ENCODE results near the gene RAD17.
"Not testable (repeated sequence)": the region's sequence is repeated elsewhere in the genome, so short reads cannot be mapped to it uniquely, and the experiment has no call there.

Gene RAD17, protein sequence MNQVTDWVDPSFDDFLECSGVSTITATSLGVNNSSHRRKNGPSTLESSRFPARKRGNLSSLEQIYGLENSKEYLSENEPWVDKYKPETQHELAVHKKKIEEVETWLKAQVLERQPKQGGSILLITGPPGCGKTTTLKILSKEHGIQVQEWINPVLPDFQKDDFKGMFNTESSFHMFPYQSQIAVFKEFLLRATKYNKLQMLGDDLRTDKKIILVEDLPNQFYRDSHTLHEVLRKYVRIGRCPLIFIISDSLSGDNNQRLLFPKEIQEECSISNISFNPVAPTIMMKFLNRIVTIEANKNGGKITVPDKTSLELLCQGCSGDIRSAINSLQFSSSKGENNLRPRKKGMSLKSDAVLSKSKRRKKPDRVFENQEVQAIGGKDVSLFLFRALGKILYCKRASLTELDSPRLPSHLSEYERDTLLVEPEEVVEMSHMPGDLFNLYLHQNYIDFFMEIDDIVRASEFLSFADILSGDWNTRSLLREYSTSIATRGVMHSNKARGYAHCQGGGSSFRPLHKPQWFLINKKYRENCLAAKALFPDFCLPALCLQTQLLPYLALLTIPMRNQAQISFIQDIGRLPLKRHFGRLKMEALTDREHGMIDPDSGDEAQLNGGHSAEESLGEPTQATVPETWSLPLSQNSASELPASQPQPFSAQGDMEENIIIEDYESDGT

GRCh38 chr5:69369340-69370121, at the start of gene RAD17, which contains the start of the genes AK6 and TAF9:
Gene RAD17, plus strand, starts transcription at chr5:69369818. Its CDS starts 2,391 bp downstream, at chr5:69372209.
Gene AK6, minus strand, starts transcription at chr5:69369520. Its CDS starts 30 bp downstream, at chr5:69369490.
Gene TAF9, minus strand, starts transcription at chr5:69369520. Its CDS starts 3,783 bp downstream, at chr5:69365737.
- DNase-seq = peak; percentile 81

- DNase-seq = no peak
These were observed 43.3 kb upstream of the RAD17 start for GRCh38 chr5:69326365-69326764.

DNA sequence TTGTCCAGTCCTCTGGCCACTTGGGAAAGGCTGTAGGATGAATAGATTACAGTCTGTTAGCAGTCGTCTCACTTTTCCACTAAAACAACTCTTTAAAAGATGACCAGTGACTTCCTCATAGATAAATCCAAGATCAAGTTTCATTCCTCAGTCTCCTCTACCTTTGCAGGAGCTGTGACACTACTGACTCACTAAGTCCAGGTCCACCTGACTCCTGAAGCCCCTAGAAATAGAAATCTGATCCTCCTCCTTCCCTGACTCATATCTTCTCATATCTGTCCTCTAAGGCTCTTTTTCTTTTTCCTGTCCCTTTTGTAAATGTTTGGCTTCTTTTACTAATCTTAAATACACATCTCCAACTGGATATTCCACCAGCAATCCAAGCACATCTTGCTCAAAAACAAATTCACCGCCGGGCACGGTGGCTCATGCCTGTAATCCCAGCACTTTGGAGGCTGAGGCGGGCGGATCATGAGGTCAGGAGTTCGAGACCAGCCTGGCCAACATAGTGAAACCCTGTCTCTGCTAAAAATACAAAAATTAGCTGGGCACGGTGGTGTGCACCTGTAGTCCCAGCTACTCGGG, 39.6 kb upstream of the RAD17 start:
- no peak for DNase-seq

DNA sequence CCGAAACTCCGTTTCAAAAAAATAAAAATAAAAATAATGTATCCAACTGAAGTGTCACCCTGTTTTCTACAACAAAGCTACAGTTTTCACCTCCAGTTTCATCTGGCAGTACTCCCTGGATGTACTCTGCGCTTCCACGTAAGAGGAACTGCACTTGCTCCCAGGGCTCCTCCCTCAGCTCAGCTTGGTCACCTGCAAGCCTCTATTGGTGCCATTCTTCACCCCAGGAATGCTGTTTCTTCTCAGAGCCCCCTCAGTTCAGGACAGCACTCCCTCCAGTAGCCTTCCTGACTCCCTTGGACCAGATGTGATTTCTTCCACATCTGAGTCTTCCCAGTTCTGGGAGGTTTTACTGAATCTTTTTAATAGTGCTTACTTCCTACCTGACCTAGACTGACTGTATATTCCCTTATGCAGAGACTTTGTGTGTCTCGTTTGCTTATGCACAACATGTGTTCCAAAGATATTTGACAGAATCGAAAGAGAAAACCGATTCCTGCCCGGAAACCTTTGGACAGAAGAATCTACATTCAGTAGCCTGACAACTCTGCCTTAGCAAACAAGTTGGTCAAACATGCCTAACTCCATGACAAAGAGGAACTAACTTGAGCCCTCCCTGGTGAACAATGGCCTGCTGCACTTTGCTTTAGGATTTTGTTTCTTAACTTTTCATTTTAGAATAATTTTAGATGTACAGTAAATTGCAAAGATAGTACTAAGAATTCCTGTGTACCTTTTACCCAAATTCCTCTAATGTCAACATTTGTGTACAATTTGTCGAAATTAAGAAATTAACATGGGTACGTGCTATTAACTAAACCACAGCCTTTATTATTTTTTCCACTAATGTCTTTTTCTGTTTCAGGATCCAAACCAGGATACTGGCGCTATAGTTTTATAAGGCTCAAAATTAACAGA, 37.8 kb upstream of the RAD17 start:
- no peak for DNase-seq

GRCh38 chr5:69333668-69334315, 35.8 kb upstream of the RAD17 start:
- DNase-seq = not testable (repeated sequence)

DNA sequence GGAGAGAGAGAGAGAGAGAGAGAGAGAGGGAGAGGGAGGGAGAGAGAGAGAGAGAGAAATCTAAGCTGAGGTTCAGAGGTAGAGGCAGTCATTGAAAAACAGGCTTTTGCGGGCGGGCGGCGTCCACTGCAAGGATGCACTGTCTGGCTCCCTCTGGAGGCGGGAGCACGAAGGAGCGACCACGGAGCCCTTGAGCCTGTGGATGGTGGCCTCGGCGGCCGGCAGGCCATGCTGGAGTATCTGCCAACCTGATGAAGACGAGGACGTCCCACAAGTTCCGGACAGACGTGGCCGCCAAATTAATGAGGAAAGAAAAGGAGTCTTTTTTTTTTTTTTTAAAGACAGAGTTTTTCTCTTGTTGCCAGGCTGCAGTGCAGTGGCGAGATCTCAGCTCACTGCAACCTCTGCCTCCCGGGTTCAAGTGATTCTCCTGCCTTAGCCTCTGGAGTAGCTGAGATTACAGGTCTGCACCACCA, 34.8 kb upstream of the RAD17 start:
- peak; percentile 68 for DNase-seq

GRCh38 chr5:69335341-69335935, 34.2 kb upstream of the RAD17 start:
- no peak for DNase-seq

- DNase-seq = no peak
These were observed 28.0 kb upstream of the RAD17 start for GRCh38 chr5:69341520-69342161.

GRCh38 chr5:69343083-69343482, 26.5 kb upstream of the RAD17 start:
- DNase-seq = no peak

DNA sequence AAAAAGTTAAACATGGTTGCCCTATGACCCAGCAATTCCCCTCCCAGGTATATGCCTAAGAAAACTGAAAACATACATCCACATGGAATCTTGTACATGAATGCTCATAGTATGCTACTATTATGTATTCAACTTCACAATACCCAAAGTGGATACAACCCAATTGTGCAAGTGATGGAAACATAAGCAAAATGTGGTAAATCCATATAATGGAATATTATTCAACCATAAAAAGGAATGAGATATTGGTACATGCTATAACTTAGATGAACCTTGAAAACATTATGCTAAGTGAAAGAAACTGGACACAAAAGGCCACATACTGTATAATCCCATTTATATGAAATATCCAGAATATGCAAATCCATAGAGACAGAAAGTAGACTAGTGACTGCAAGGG, 19.0 kb upstream of the RAD17 start:
- no peak for DNase-seq

GRCh38 chr5:69359699-69360098, 9.9 kb upstream of the RAD17 start:
- no peak for DNase-seq

- DNase-seq = no peak
These were observed 9.2 kb upstream of the RAD17 start for GRCh38 chr5:69360442-69360841.

- DNase-seq = no peak
These were observed 5.2 kb upstream of the RAD17 start for GRCh38 chr5:69364414-69364813.

DNA sequence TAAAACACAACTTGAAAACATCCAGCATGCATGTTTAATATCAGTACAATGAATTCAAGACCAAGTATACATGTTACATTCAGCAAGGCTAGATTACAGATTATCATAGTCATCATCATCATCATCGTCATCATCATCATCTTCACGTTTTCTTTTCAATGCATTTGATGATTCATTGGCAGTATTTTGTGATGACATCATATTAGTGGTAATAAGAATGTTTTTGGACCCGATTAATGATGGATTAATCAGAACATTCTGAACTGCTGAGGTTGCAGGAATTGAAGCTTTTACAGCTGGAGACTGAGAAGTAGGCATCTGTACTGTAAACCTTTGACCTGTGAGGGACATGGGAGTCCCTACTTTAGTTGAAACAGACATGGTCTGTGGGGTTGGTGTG, 4.8 kb upstream of the RAD17 start:
- DNase-seq = no peak

DNA sequence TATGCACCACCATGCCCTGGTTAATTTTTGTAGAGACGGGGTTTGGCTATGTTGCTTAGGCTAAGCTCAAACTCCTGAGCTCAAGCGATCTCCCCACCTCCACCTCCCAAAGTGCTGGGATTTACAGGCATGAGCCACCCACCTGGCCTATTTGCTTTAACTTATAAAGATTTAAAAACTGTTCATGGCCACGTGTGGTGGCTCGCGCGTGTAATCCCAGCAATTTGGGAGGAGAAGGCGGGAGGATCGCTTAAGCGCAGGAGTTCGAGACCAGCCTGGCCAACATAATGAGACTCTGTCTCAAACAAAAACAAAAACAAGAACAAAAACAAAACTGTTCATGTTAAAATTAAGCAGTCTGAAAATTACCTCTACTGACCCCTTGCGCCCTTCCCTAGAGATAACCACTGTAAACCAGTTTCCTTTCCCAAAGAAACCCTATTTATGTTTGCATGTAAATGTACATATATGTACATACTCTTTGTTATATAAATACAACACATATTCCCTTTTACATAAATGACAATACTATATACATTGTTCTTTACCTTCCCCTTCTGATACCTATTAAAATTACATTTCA, 1.8 kb upstream of the RAD17 start:
- no peak for DNase-seq

- DNase-seq = no peak
These were observed 919 bp upstream of the RAD17 start for GRCh38 chr5:69368458-69369339.

DNA sequence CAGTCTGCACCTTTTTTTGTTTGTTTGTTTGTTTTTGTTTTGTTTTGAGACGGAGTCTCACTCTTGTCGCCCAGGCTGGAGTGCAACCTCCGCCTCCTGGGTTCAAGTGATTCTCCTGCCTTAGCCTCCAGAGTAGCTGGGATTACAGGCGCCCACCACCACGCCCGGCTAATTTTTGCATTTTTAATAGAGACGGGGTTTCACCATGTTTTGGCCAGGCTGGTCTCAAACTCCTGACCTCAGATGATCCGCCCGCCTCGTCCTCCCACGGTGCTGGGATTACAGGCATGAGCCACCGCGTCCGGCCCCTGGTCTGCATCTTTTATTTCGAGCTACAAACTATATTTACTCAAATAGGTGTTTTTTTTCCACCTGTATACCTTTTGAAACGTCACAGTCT, 717 bp downstream of the RAD17 start:
- DNase-seq = not testable (repeated sequence)

GRCh38 chr5:69372394-69372793, 2.8 kb downstream of the RAD17 start:
- no peak for DNase-seq

All from amniotic stem cell (primary cell).